Endodermal cell (in vitro differentiated cells): ENCODE data around the gene PADI2. TPM values are rescaled to one million over a fixed set of nuclear protein-coding genes. Genes with fewer than 3 reads are reported as not detected.

Source experiments
- DNase-seq: peaks from one replicate; pipeline ENCODE4 v3.0.0-alpha.2; 2017
- H3K27ac ChIP-seq: 2 replicates; pipeline ENCODE4 v1.5.1; 2013; ENCODE audit warnings: mild to moderate bottlenecking, low read depth, low read length, moderate library complexity
- H3K27me3 ChIP-seq: 2 replicates; pipeline ENCODE4 v1.6.1; 2013; ENCODE audit warnings: mild to moderate bottlenecking, low read length, moderate library complexity; ENCODE audit not compliant: insufficient read depth, control insufficient read depth, poor library complexity, severe bottlenecking
- H3K36me3 ChIP-seq: 2 replicates; pipeline ENCODE4 v1.7.0; 2013; ENCODE audit warnings: mild to moderate bottlenecking, low read length, moderate library complexity; ENCODE audit not compliant: control insufficient read depth, insufficient read depth
- H3K4me1 ChIP-seq: one replicate; pipeline ENCODE4 v1.7.0; 2013; ENCODE audit warnings: low read length; ENCODE audit not compliant: control insufficient read depth, insufficient read depth
- H3K4me3 ChIP-seq: 2 replicates; pipeline ENCODE4 v1.5.1; 2013; ENCODE audit warnings: mild to moderate bottlenecking, low read length, moderate library complexity
- H3K9ac ChIP-seq: 2 replicates; pipeline ENCODE4 v1.6.1; 2013; ENCODE audit warnings: mild to moderate bottlenecking, low read length, moderate library complexity; ENCODE audit not compliant: poor library complexity, severe bottlenecking; ENCODE audit errors: extremely low read depth
- H3K9me3 ChIP-seq: 2 replicates; pipeline ENCODE4 v1.6.1; 2013; ENCODE audit warnings: mild to moderate bottlenecking, low read length, moderate library complexity; ENCODE audit not compliant: control insufficient read depth
- H3K27ac Mint-ChIP-seq: 2 replicates; pipeline ENCODE4 v1.8.0; 2020; ENCODE audit warnings: mixed read lengths
- H3K27me3 Mint-ChIP-seq: 2 replicates; pipeline ENCODE4 v1.8.0; 2021; ENCODE audit warnings: mild to moderate bottlenecking, mixed read lengths; ENCODE audit not compliant: insufficient read depth
- H3K36me3 Mint-ChIP-seq: 2 replicates; pipeline ENCODE4 v1.8.0; 2020; ENCODE audit warnings: low read depth, mixed read lengths
- H3K4me1 Mint-ChIP-seq: 2 replicates; pipeline ENCODE4 v1.8.0; 2020; ENCODE audit warnings: mixed read lengths
- H3K4me3 Mint-ChIP-seq: 2 replicates; pipeline ENCODE4 v1.8.0; 2020; ENCODE audit warnings: mild to moderate bottlenecking, moderate library complexity, mixed read lengths
- H3K9me3 Mint-ChIP-seq: 2 replicates; pipeline ENCODE4 v1.8.0; 2020; ENCODE audit warnings: mild to moderate bottlenecking, mixed read lengths
- CTCF ChIP-seq: fragments of 200-600 bp; sonication (generic); conservative IDR thresholded peaks from 2 replicates; pipeline ENCODE4 v1.5.0; 2021; ENCODE audit warnings: antibody characterized with exemption, mild to moderate bottlenecking
- WGBS, 2 experiments: methylation state at CpG; one replicate each; pipeline versions ENCODE4 v1.1.5 to v1.1.7; 2013; ENCODE audit warnings: missing lambda C conversion rate in 2 of 2, mixed read lengths in 1 of 2; ENCODE audit not compliant: insufficient coverage in 1 of 2, insufficient read length in 1 of 2; 5-methylcytosine and 5-hydroxymethylcytosine counted together
- total RNA-seq, 2 donors: library from RNA; stranded (reverse); fragmentation: NEBNext Ultra II Directional in 1 of 2; extraction: Animal tissue kit (Norgen Biotek cat#: 25700) in 1 of 2; gene quantifications; 2 replicates in 1 of 2; 3 replicates in 1 of 2; pipeline ENCODE4 v1.2.1, GENCODE V29; 2021

PADI2 gene
- total RNA-seq, 2 donors from 2014 or later, result 2.0 to 2.7 TPM

GRCh38 chr1:17134724-17135123 is 15.5 kb upstream of the PADI2 start:
- Histone ChIP-seq H3K4me3 (no peak overlapping the region), H3K9ac (no peak overlapping the region), H3K4me1 (no peaks in the 10 kb centered on the region), H3K27ac (no peak overlapping the region), H3K36me3 (no peaks in the 10 kb centered on the region), H3K9me3 (peaks cover 8% of the 10 kb centered on the region), H3K27me3 (no peaks in the 10 kb centered on the region)
- H3K36me3 Mint-ChIP-seq, result no peaks in the 10 kb centered on the region
- no peak overlapping the region for H3K4me3 Mint-ChIP-seq
- no peak overlapping the region for H3K27ac Mint-ChIP-seq
- no peak for TF ChIP-seq CTCF
- 93 to 94% methylated on average over 6 to 7 of the region's 7 CpGs for WGBS, 2 experiments
- peaks cover 3% of the 10 kb centered on the region for H3K27me3 Mint-ChIP-seq
- peaks cover 5% of the 10 kb centered on the region for H3K9me3 Mint-ChIP-seq
- H3K4me1 Mint-ChIP-seq, result peaks cover 7% of the 10 kb centered on the region
- DNase-seq, result no peak

GRCh38 chr1:17134034-17134433 is 14.8 kb upstream of the PADI2 start:
- H3K9me3 ChIP-seq, result peaks cover 8% of the 10 kb centered on the region
- H3K9me3 Mint-ChIP-seq, result peaks cover 5% of the 10 kb centered on the region
- no peak overlapping the region for H3K27ac ChIP-seq
- no peak overlapping the region for H3K4me3 Mint-ChIP-seq
- H3K27me3 ChIP-seq, result no peaks in the 10 kb centered on the region
- H3K36me3 Mint-ChIP-seq, result no peaks in the 10 kb centered on the region
- 83 to 89% methylated on average over 4 of the region's 4 CpGs for WGBS, 2 experiments
- H3K4me1 ChIP-seq, result no peaks in the 10 kb centered on the region
- H3K27me3 Mint-ChIP-seq, result peaks cover 2% of the 10 kb centered on the region
- no peaks in the 10 kb centered on the region for H3K36me3 ChIP-seq
- H3K27ac Mint-ChIP-seq, result no peak overlapping the region
- no peak for DNase-seq
- TF ChIP-seq CTCF, result no peak
- H3K9ac ChIP-seq, result no peak overlapping the region
- H3K4me3 ChIP-seq, result no peak overlapping the region
- peaks cover 7% of the 10 kb centered on the region for H3K4me1 Mint-ChIP-seq

GRCh38 chr1:17130138-17130635 is 10.9 kb upstream of the PADI2 start:
- 75 to 84% methylated on average over 3 of the region's 3 CpGs for WGBS, 2 experiments
- TF ChIP-seq CTCF, result no peak
- Mint-ChIP-seq H3K27me3 (no peaks in the 10 kb centered on the region), H3K36me3 (no peaks in the 10 kb centered on the region), H3K4me3 (no peak overlapping the region), H3K9me3 (peaks cover 3% of the 10 kb centered on the region), H3K4me1 (no peaks in the 10 kb centered on the region), H3K27ac (no peak overlapping the region)
- Histone ChIP-seq H3K9ac (no peak overlapping the region), H3K9me3 (no peaks in the 10 kb centered on the region), H3K27ac (no peak overlapping the region), H3K4me3 (no peak overlapping the region), H3K27me3 (no peaks in the 10 kb centered on the region), H3K4me1 (no peaks in the 10 kb centered on the region), H3K36me3 (no peaks in the 10 kb centered on the region)
- no peak for DNase-seq
